Measurements from ENCODE around the gene PAX3. TPM values are rescaled to one million over a fixed set of nuclear protein-coding genes. Genes with fewer than 3 reads are reported as not detected.

Gene PAX3
- 0.28 TPM in 1 of 2 replicates, not detected in the other for total RNA-seq

GRCh38 chr2:222298311-222299150 lies at the start of gene PAX3:
Gene PAX3, minus strand, starts transcription at chr2:222298998. Its CDS starts 383 bp downstream, at chr2:222298615.

Other genes starting within 250 kb of the PAX3 start
- under 0.01 and 0.28 TPM in 2 replicates for gene SGPP2, start 125.5 kb upstream of the PAX3 start, total RNA-seq